ENCODE results near the gene ARID5B.

ARID5B gene

GRCh38 chr10:62096256-62096933, 194.9 kb downstream of the ARID5B start:
- no peak for DNase-seq (ENCODE audit: extremely low read depth, low read depth)
- no peak for TF ChIP-seq CTCF (IDR thresholded peaks at IDR 0.05; ENCODE audit: low read depth, low read length)

- DNase-seq (ENCODE audit: extremely low read depth, low read depth) = no peak
- TF ChIP-seq CTCF (IDR thresholded peaks at IDR 0.05; ENCODE audit: low read depth, low read length) = no peak
Observed at GRCh38 chr10:62098278-62099121, 197.0 kb downstream of the ARID5B start.

- DNase-seq (ENCODE audit: extremely low read depth, low read depth) = no peak
- no peak for TF ChIP-seq CTCF (IDR thresholded peaks at IDR 0.05; ENCODE audit: low read depth, low read length)
Observed at GRCh38 chr10:62099299-62099698, 197.8 kb downstream of the ARID5B start.

- no peak for TF ChIP-seq CTCF (IDR thresholded peaks at IDR 0.05; ENCODE audit: low read depth, low read length)
- no peak for DNase-seq (ENCODE audit: extremely low read depth, low read depth)
Observed at GRCh38 chr10:62103857-62104256, 202.4 kb downstream of the ARID5B start.

GRCh38 chr10:62106929-62107519, 205.5 kb downstream of the ARID5B start:
- DNase-seq (ENCODE audit: extremely low read depth, low read depth) = no peak
- TF ChIP-seq CTCF (IDR thresholded peaks at IDR 0.05; ENCODE audit: low read depth, low read length) = no peak

- no peak for DNase-seq (ENCODE audit: extremely low read depth, low read depth)
- no peak for TF ChIP-seq CTCF (IDR thresholded peaks at IDR 0.05; ENCODE audit: low read depth, low read length)
Observed at GRCh38 chr10:62108759-62109586, 207.5 kb downstream of the ARID5B start.
